Pancreas (tissue), 10 donors: ENCODE data around the gene KIRREL1. TPM values are rescaled to one million over a fixed set of nuclear protein-coding genes. Genes with fewer than 3 reads are reported as not detected.

Experiments used
- ATAC-seq, 4 donors: fragments of 200-7000 bp; cut with Tn5 transposase; one replicate each; pipeline versions ENCODE4 v1.8.0 to v1.9.1; 2020; ENCODE audit warnings: mild to moderate bottlenecking in 4 of 4, moderate library complexity in 4 of 4
- DNase-seq, 6 donors: peaks; one replicate each; pipeline ENCODE4 v3.0.0-alpha.2; 2020
- FAIRE-seq: peaks from 2 replicates; lab custom pipeline; 2012; peaks lifted over from hg19 to GRCh38; lab: Jason Lieb, UNC
- H3K27ac ChIP-seq, 4 donors: fragments of 200-600 bp; sonication (generic); 1 replicate in 3 of 4; 2 replicates in 1 of 4; pipeline versions ENCODE4 v1.5.0 to v1.8.0; 2020
- H3K27me3 ChIP-seq, 4 donors: fragments of 200-600 bp; one replicate each; pipeline ENCODE4 v1.8.0; 2021
- H3K36me3 ChIP-seq, 3 donors: fragments of 200-600 bp; sonication (generic) in 1 of 3; one replicate each; pipeline versions ENCODE4 v1.5.0 to v1.8.0; 2020 to 2021
- H3K4me1 ChIP-seq, 3 donors: fragments of 200-600 bp; one replicate each; pipeline ENCODE4 v1.8.0; 2021
- H3K4me3 ChIP-seq, 4 donors: fragments of 200-600 bp; sonication (generic) in 2 of 4; one replicate each; pipeline versions ENCODE4 v1.5.0 to v1.8.0; 2020 to 2021
- H3K9me3 ChIP-seq, 4 donors: fragments of 200-600 bp; one replicate each; pipeline ENCODE4 v1.8.0; 2021
- CTCF ChIP-seq, 4 donors: fragments of 200-600 bp; sonication (generic) in 3 of 4; IDR thresholded peaks; one replicate each; pipeline versions ENCODE4 v1.5.0 to v1.8.0; 2021; ENCODE audit warnings: antibody characterized with exemption in 4 of 4
- WGBS, 2 donors: extraction: QIAGEN DNeasy Blood & Tissue Kit; methylation state at CpG; one replicate each; pipeline ENCODE4 v1.1.7; 2013; 5-methylcytosine and 5-hydroxymethylcytosine counted together
- intact Hi-C, 3 donors: fragments of 100-400 bp; cut with DNase I; formaldehyde crosslinking; loops; one replicate each; pipeline versions ENCODE4 v1.11.1 to v1.14.2; 2022
- polyA plus RNA-seq, 2 donors: library from polyadenylated mRNA; stranded (reverse); fragments of 200-250 nt; gene quantifications; one replicate each; pipeline ENCODE4 v1.2.3, GENCODE V29; 2013
- total RNA-seq, 6 donors: library from RNA; stranded (reverse); fragmentation: NEBNext Ultra II Directional in 4 of 6; extraction: Animal tissue kit (Norgen Biotek cat#: 25700) in 4 of 6; gene quantifications; one replicate each; pipeline versions ENCODE4 v1.2.1 to v1.2.4, GENCODE V29; 2021 to 2023
- donor health status: healthy with polysubstance abuse.
- donor health status: DM: no; HTN: no; CAD: no; lungs with moderate emphysema.
- donor health status: DM: no; HTN: no; CAD: no.
- donor health status: control.
- donor health status: control.
- donor health status: Bipolar disorder and iron deficiency.
- donor health status: DM: yes; HTN: yes; CAD: no.
- donor health status: DM: no; HTN: no; CAD: no.
- donor health status: DM: no; HTN: no; CAD: no.
- donor health status: DM: yes; HTN: yes; CAD: no.

KIRREL1 gene
- total and polyA plus RNA-seq, 8 donors: 1.9 to 13.0 (median 4.1) TPM

- FAIRE-seq: no peak
- H3K27ac ChIP-seq: peak overlapping the region; percentile 15 to 63 (median 43)
- peaks cover 0 to 5% (median 0%) of the 10 kb centered on the region in 4 donors for H3K27me3 ChIP-seq
- H3K4me3 ChIP-seq: peak overlapping the region; percentile 48 to 68 (median 53)
- TF ChIP-seq CTCF (IDR thresholded peaks at IDR 0.05): no peak
- no peaks in the 10 kb centered on the region for H3K9me3 ChIP-seq
- DNase-seq: peak in 1 of 6 donors; percentile 67
- intact Hi-C loops: loop anchor here in 1 of 3 donors (10.0 kb wide), 1 partner anchor 91 kb away; no protein-coding TSS in a partner anchor
- ATAC-seq: peak in 3 of 4 donors; percentile 9 to 29 (median 15)
- H3K4me1 ChIP-seq: no peaks in the 10 kb centered on the region
- no peaks in the 10 kb centered on the region for H3K36me3 ChIP-seq
- WGBS, 2 donors: 7% methylated on average over 29 of the region's 29 CpGs
These were observed 617 bp downstream of the KIRREL1 start for GRCh38 chr1:157993918-157994605.

DNA sequence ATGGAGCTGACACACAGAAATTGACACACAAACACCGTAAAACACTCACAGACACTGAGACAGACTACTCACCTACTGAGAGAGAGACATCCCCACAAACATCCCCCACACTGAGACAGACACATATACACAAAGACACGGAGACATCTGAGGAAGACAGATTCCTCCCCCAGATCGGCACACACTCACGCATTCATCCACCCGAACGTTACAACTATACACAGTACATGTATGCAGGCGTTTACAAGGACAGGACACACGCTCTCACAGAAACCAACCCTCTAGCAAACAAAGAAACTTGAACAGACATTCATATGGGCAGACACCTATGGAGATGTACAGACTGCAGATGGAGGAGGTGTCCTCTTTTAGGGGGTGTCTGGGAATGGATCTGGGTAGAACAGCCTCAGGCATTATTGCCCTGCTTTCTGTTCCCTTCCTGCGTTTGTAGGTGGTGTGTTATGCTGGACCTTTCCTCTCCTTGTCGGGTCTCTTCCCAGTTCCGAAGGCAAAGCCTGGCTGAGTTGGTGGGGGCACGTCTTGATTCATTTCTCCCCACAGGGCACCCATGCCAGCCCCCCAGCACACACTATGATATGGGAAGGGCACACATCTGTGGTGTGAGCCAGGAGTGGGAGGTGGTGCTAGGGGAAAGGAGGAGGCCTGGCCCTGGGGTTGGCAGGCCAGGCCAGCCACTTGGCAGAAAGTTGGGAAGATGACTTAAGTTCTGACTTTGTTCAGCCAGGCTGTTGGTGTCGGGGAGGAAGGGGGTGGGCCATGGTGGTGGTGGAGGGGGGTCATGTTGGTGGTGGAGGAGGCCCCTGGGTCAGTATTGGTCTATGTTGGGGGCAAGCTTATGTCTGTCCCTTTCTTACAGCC, 1.5 kb downstream of the KIRREL1 start:
- Histone ChIP-seq H3K36me3 (no peaks in the 10 kb centered on the region), H3K4me3 (peak overlapping the region in 1 of 4 donors; percentile 68), H3K27ac (no peak overlapping the region), H3K27me3 (peaks cover 0 to 5% (median 0%) of the 10 kb centered on the region in 4 donors), H3K9me3 (no peaks in the 10 kb centered on the region), H3K4me1 (no peaks in the 10 kb centered on the region)
- intact Hi-C loops: loop anchor here in 1 of 3 donors (10.0 kb wide), 1 partner anchor 90 kb away; no protein-coding TSS in a partner anchor
- ATAC-seq: no peak
- no peak for FAIRE-seq
- 61 to 64% methylated on average over 13 of the region's 13 CpGs for WGBS, 2 donors
- no peak for DNase-seq
- no peak for TF ChIP-seq CTCF (IDR thresholded peaks at IDR 0.05)

GRCh38 chr1:157995583-157996169, 2.2 kb downstream of the KIRREL1 start:
- ATAC-seq (no peak), FAIRE-seq (no peak), DNase-seq (no peak)
- Histone ChIP-seq H3K4me1 (no peaks in the 10 kb centered on the region), H3K36me3 (no peaks in the 10 kb centered on the region), H3K27me3 (peaks cover 0 to 5% (median 0%) of the 10 kb centered on the region in 4 donors), H3K4me3 (no peak overlapping the region), H3K9me3 (no peaks in the 10 kb centered on the region), H3K27ac (no peak overlapping the region)
- TF ChIP-seq CTCF (IDR thresholded peaks at IDR 0.05): no peak
- 74 to 79% methylated on average over 3 of the region's 3 CpGs for WGBS, 2 donors
- intact Hi-C loops: loop anchor here in 1 of 3 donors (10.0 kb wide), 1 partner anchor 89 kb away; no protein-coding TSS in a partner anchor

GRCh38 chr1:157996433-157996832, 3.0 kb downstream of the KIRREL1 start:
- no peak for TF ChIP-seq CTCF (IDR thresholded peaks at IDR 0.05)
- Histone ChIP-seq H3K4me1 (no peaks in the 10 kb centered on the region), H3K36me3 (no peaks in the 10 kb centered on the region), H3K4me3 (no peak overlapping the region), H3K27me3 (peaks cover 0 to 3% (median 0%) of the 10 kb centered on the region in 4 donors), H3K9me3 (no peaks in the 10 kb centered on the region), H3K27ac (no peak overlapping the region)
- intact Hi-C loops: loop anchor here in 1 of 3 donors (10.0 kb wide), 1 partner anchor 88 kb away; no protein-coding TSS in a partner anchor
- 62 to 72% methylated on average over 5 of the region's 5 CpGs for WGBS, 2 donors
- no peak for ATAC-seq
- no peak for FAIRE-seq
- DNase-seq: no peak
